Measurements from ENCODE around the gene MYOZ3. TPM values are rescaled to one million over a fixed set of nuclear protein-coding genes. Genes with fewer than 3 reads are reported as not detected.
A peak's percentile ranks its signal among the peaks of the same experiment; 100 is the strongest.

Gene MYOZ3
- total and polyA plus RNA-seq, 7 donors, result 0.16 to 0.92 (median 0.55) TPM; not detected in 2

DNA sequence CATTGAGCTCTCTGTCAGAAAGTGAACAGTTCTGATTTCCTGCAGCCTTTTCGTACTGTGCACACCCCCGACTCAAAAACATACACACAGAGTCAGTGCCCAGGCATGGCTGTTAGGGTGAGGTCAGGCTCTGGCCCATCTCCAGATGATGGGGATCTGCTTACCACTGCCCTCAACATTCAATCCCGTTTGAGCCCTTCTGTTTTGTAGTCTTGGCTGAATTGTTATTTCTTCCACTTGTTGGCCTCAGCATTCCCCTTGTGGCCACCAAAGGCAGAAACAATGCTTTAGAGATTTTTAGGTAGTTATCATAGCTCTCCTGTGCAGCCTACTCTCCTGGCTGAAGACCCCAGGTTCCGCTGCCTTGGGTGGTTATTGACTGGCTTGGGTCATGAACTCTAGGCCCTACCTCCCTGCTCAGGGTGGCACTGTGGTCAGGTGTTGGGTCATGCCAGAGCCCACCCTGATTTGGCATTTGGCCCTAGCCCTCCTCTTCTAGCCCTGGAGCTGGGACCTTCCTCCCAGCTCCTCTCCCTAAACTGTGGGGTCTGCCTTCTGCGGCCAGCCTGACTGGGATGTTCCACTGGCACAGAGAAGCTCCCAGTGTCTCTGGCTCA is 7.8 kb upstream of the MYOZ3 start:
- Histone ChIP-seq H3K9me3 (no peaks in the 10 kb centered on the region), H3K4me3 (no peak overlapping the region), H3K36me3 (peaks cover 0 to 20% (median 9%) of the 10 kb centered on the region in 4 donors), H3K4me1 (peaks cover 0 to 48% (median 27%) of the 10 kb centered on the region in 4 donors), H3K27ac (peak overlapping the region in 2 of 4 donors; percentile 28 to 45), H3K27me3 (no peaks in the 10 kb centered on the region)
- WGBS, 2 donors, result 76 to 79% methylated on average over 5 of the region's 5 CpGs
- no peak for DNase-seq
- intact Hi-C loops (cut with DNase I), result loop anchor here (5.0 kb wide), 1 partner anchor 36 kb away; no protein-coding TSS in a partner anchor
- no peak for TF ChIP-seq POLR2AphosphoS5 (IDR thresholded peaks at IDR 0.05)
- TF ChIP-seq EP300 (IDR thresholded peaks at IDR 0.05), result no peak

DNA sequence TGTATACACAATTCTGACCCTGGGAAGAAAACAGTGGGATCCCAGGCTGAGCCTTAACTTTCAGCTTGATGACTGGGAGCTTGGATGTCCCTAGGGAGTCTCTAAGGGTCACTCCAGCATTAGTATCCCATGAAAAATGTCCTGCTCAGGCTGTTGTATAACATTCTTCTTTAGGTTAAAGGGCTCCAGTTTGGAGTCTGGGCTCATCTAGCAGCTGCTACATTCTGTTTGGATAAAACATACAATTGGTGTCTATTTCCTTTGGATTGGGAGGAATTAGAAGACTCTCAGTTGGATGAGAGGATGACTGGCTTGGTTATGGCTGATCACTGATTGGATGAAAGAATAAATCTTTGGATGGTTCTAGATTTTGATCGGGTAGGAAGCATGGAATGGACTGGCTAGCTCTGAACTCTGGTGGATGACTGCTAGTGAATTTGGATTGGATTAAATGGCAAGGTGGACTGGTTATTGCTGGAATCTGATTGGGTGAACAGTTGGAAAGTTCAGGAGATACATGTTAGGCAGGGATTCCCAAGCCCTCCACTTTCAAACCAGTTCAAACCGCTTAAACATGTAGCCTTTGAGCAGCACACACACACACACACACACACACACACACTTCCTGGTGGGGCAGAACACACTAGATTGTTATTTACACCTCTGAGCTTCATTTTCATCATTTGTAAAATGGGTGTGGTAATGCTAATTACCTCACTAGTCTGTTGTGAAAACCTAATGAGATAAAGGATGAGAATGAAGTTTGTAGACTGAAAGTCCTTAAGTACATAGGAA is 7.1 kb upstream of the MYOZ3 start:
- WGBS, 2 donors, result 67 to 74% methylated on average over 2 of the region's 2 CpGs
- intact Hi-C loops (cut with DNase I), result loop anchor here (5.0 kb wide), 1 partner anchor 37 kb away; no protein-coding TSS in a partner anchor
- Histone ChIP-seq H3K27me3 (no peaks in the 10 kb centered on the region), H3K27ac (peak overlapping the region in 2 of 4 donors; percentile 28 to 45), H3K4me1 (peaks cover 0 to 45% (median 27%) of the 10 kb centered on the region in 4 donors), H3K9me3 (no peaks in the 10 kb centered on the region), H3K4me3 (no peak overlapping the region), H3K36me3 (peaks cover 0 to 15% (median 6%) of the 10 kb centered on the region in 4 donors)
- TF ChIP-seq POLR2A (IDR thresholded peaks at IDR 0.05) (no peak), POLR2AphosphoS5 (IDR thresholded peaks at IDR 0.05) (no peak), EP300 (IDR thresholded peaks at IDR 0.05) (no peak)
- TF ChIP-seq, protein P1, sequence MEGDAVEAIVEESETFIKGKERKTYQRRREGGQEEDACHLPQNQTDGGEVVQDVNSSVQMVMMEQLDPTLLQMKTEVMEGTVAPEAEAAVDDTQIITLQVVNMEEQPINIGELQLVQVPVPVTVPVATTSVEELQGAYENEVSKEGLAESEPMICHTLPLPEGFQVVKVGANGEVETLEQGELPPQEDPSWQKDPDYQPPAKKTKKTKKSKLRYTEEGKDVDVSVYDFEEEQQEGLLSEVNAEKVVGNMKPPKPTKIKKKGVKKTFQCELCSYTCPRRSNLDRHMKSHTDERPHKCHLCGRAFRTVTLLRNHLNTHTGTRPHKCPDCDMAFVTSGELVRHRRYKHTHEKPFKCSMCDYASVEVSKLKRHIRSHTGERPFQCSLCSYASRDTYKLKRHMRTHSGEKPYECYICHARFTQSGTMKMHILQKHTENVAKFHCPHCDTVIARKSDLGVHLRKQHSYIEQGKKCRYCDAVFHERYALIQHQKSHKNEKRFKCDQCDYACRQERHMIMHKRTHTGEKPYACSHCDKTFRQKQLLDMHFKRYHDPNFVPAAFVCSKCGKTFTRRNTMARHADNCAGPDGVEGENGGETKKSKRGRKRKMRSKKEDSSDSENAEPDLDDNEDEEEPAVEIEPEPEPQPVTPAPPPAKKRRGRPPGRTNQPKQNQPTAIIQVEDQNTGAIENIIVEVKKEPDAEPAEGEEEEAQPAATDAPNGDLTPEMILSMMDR (IDR thresholded peaks at IDR 0.05), result no peak
- DNase-seq, result no peak

DNA sequence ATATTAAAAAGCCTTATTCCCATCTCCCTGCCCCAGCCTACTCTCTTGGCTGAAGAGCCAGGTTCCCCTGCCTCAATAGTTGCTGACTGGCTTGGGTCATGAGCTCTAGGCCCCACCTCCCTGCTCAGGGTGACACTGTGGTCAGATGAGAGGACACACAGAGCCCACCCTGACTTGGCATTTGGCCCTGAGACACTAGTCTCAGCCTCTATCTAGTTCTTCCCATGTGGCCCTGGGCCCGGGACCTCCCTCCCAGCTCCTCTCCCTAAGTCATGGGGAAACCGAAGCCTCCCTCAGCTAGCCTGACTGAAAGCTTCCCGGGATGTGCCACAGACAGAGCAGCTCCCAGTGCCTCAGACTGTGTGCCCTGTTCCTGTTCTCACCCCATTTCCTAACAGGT is 5.8 kb upstream of the MYOZ3 start:
- no peak overlapping the region for H3K4me3 ChIP-seq
- H3K4me1 ChIP-seq, result peaks cover 0 to 45% (median 27%) of the 10 kb centered on the region in 4 donors
- 90 to 94% methylated on average over 3 of the region's 3 CpGs for WGBS, 2 donors
- no peaks in the 10 kb centered on the region for H3K27me3 ChIP-seq
- intact Hi-C loops (cut with DNase I), result loop anchor here (5.0 kb wide), 2 partner anchors 47 to 198 kb away; partner anchors contain the start of gene RBM22
- TF ChIP-seq POLR2A (IDR thresholded peaks at IDR 0.05) (no peak), POLR2AphosphoS5 (IDR thresholded peaks at IDR 0.05) (no peak), EP300 (IDR thresholded peaks at IDR 0.05) (no peak)
- TF ChIP-seq, protein P1 (IDR thresholded peaks at IDR 0.05), result no peak
- H3K9me3 ChIP-seq, result no peaks in the 10 kb centered on the region
- H3K36me3 ChIP-seq, result peaks cover 0 to 3% (median under 1%) of the 10 kb centered on the region in 4 donors
- DNase-seq, result no peak
- peak overlapping the region in 1 of 4 donors; percentile 76 for H3K27ac ChIP-seq

DNA sequence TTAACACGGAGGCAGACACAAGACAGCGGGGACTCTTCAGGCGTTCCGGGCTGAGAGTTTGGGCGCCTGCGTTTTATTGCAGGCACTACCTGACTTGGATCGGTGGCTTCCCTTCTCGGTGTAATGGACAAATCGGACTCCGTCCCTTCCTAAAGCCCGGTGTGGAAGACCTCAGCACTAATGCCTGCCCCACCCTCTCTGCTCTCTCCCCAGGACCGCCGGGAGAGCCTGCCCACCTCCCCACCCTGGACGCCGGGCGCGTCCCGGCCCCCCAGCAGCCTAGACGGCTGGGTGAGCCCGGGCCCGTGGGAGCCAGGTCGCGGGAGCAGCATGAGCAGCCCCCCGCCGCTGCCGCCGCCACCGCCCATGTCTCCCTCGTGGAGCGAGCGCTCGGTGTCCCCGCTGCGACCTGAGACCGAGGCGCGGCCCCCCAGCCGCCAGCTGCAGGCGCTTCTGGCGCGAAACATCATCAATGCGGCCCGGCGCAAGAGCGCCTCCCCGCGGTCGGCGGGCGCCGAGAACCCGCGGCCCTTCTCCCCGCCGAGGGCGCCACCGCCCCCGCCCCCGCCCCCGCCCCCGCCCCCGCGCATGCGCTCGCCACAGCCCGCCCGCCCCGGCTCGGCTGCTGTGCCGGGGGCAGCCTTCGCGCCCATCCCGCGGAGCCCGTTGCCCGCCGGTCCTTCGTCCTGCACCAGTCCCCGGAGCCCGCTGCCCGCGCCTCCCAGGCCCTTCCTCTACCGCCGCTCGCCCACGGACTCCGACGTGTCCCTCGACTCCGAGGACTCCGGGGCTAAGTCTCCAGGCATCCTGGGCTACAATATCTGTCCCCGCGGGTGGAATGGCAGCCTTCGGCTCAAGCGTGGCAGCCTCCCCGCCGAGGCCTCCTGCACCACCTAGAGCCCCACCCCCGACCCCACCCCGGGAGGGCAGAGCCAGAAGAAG is 4.6 kb upstream of the MYOZ3 start:
- Histone ChIP-seq H3K9me3 (no peaks in the 10 kb centered on the region), H3K27me3 (no peaks in the 10 kb centered on the region), H3K4me3 (peak overlapping the region; percentile 46 to 62 (median 58)), H3K36me3 (no peaks in the 10 kb centered on the region), H3K4me1 (peaks cover 0 to 40% (median 27%) of the 10 kb centered on the region in 4 donors), H3K27ac (peak overlapping the region; percentile 66 to 76 (median 70))
- TF ChIP-seq, protein P1 (IDR thresholded peaks at IDR 0.05), result peak; percentile 22 to 65 (median 43)
- TF ChIP-seq EP300 (IDR thresholded peaks at IDR 0.05) (no peak), POLR2AphosphoS5 (IDR thresholded peaks at IDR 0.05) (peak in 2 of 4 donors; percentile 43 to 51), POLR2A (IDR thresholded peaks at IDR 0.05) (no peak)
- intact Hi-C loops (cut with DNase I), result loop anchor here (1.0 to 5.0 kb wide), 4 partner anchors 46 to 199 kb away; partner anchors contain the start of gene RBM22
- WGBS, 2 donors, result 1 to 2% methylated on average over 99 of the region's 99 CpGs
- peak; percentile 88 for DNase-seq

Data from sigmoid colon (tissue), 7 donors.